GM10847 (cell line): Measurements from ENCODE around the gene ABHD4.

ENCODE experiments used
- POLR2A ChIP-seq: IDR thresholded peaks from 2 replicates; pipeline ENCODE4 v1.6.1; 2011; ENCODE audit not compliant: insufficient read length; ENCODE audit errors: extremely low read depth

ABHD4 gene

GRCh38 chr14:22599349-22599748 is 1.2 kb downstream of the ABHD4 start:
- TF ChIP-seq POLR2A = no peak

DNA sequence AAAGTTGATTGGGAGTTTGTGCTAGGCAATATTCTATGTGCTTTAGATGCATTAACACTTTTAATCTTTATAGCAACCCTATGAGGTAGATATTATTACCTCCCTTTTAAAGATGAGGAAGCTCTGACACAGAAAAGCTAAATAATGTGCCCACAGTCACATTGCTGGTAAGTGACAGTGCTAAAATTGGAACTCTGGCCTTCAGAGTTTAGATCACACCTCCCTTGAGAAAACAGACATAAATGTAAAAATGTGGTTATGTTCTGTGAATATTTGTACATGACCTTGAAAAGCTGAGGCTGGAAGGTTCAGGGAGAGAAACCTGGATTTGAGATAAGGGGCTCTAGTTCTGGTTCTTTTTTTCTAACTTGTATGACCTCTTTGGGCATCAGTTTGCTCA is 1.9 kb downstream of the ABHD4 start:
- no peak for TF ChIP-seq POLR2A

- no peak for TF ChIP-seq POLR2A
Observed at GRCh38 chr14:22601456-22601855, 3.4 kb downstream of the ABHD4 start.

- TF ChIP-seq POLR2A = no peak
Observed at GRCh38 chr14:22601996-22602395, 3.9 kb downstream of the ABHD4 start.

DNA sequence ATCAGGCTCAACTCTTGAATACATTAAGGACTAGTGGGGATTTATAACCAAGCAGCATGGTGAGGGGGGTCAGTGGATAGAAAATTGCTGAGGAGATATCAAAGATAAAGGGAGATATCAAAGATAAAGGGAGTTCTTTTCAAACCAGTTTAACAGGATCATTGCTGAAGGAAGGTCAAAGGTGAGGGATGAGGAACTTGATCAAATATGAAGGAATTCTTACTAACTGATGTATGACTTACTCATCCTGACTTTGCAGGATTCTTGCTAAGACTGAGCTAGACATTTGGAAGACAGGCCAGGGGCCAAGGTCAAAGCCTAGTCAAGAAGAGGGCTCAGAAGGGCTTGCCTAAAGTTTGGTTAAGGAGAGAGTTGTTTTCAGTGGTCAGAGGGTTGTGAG is 4.8 kb downstream of the ABHD4 start:
- TF ChIP-seq POLR2A = no peak

- TF ChIP-seq POLR2A = no peak
Observed at GRCh38 chr14:22606380-22606779, 8.3 kb downstream of the ABHD4 start.

DNA sequence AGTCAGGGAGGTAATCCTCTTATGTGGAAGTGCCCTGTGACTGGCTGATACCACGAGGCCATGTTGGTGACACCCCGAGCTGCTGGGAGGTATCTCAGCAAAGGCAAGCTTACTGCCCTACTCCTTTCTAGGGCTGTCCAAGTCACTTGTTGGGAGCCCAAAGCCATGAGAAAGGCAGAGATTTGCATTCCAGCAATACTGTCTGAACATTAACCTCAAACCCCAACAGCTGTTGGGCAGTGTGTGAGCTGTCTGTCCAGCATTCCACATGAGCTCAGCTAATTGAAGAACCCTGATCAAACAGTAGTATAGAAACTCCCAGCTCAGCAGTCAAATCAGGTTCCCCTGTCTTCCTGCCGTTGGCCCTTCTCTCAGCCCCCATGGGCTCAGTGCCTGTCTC is 9.2 kb downstream of the ABHD4 start:
- TF ChIP-seq POLR2A = no peak

GRCh38 chr14:22610931-22611330 is 12.8 kb downstream of the ABHD4 start:
- no peak for TF ChIP-seq POLR2A

DNA sequence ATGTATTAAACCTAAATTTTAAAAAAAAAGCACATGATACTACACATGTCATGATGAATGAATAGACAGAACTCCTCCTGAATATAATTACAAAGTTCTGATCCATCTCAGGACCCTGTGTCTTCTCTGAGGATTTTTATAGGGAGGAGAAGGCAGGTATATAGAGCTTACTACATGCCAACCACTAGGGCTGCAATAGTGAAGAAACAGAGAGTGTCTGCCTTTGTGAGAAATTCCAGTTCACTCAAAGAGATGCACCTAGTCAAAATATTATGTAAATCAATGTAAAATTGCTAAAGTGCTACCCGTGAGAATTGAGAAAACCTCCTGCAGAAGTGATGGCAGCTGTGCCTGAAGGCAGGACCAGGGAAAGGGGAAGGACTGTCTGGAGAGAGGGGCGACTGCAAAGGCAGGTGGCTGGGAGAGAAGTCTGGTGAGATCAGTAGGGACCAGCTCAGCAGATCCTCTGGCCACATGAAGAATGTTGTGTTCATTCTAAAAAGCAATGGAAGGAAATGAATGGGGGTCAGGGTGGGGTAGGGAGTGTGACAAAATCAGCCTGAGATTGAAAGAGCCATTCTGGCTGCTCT is 15.1 kb downstream of the ABHD4 start:
- no peak for TF ChIP-seq POLR2A

DNA sequence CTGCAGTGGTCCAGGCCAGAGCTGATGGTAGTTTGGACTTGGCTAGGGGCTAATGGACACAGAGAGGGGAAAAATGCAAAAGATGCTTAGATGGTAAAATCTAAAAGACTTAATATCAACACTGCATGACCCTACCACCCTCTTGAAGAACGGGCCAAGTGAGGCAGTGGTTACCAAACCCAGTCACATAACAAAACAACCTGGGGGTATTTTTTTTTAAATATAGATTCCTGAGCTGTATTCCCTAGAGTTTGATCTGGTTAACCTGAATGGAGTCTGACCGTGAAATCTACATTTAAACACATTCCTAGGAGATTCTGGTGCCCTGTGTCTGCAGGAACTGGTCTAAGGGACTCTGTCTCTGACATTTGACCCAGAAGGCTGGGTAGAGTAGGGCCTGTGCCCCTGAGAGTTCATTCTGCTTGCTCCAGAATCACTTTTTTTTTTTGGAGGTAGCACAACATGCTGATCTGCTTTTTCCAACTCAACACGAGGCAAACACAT is 15.7 kb downstream of the ABHD4 start:
- no peak for TF ChIP-seq POLR2A

DNA sequence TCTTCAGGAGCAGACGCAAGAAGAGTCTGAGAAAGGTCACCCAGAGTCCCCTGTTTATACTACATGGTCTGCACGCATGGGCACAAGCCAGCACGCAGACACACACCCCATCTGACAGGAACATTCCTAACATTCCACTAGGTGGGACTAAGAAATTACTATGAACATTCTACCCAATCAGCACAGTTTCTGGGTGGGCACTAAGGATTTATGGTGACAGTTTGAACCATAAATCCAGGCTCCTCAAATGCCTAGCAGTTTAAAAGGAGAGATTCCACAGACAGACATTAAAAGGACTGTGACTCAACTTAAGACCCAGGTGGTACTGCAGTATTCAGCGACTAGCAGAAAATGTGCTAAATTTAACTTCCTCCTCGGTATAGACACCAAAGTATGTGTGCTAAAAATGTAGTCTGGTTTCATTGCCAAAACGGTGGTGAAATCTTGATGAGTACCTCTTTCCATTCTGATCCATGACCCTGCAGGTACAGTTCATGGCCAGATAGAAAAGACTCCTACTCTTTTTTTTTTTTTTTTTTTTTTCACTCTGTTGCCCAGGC is 16.2 kb downstream of the ABHD4 start:
- TF ChIP-seq POLR2A = no peak

GRCh38 chr14:22622255-22622654 is 24.2 kb downstream of the ABHD4 start:
- no peak for TF ChIP-seq POLR2A

DNA sequence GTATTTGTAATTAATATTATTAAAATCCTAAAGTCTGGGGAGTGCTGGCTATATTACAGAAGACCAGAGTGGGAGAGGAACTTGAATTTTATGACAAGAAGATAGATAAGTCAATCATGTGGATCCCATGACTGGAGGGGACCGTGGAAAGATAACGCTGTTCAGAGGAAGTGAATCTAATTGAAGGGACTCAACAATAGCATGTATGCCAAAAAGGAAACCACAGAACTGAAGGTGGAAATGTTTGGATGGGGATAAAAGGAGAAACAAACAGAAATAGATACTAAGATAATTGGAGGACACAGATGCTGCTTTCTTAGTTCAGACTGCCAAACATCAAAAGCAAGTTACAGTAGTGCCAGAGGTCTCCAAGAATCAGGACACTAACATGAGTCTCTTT is 24.9 kb downstream of the ABHD4 start:
- no peak for TF ChIP-seq POLR2A

GRCh38 chr14:22626590-22626989 is 28.5 kb downstream of the ABHD4 start:
- TF ChIP-seq POLR2A = no peak

DNA sequence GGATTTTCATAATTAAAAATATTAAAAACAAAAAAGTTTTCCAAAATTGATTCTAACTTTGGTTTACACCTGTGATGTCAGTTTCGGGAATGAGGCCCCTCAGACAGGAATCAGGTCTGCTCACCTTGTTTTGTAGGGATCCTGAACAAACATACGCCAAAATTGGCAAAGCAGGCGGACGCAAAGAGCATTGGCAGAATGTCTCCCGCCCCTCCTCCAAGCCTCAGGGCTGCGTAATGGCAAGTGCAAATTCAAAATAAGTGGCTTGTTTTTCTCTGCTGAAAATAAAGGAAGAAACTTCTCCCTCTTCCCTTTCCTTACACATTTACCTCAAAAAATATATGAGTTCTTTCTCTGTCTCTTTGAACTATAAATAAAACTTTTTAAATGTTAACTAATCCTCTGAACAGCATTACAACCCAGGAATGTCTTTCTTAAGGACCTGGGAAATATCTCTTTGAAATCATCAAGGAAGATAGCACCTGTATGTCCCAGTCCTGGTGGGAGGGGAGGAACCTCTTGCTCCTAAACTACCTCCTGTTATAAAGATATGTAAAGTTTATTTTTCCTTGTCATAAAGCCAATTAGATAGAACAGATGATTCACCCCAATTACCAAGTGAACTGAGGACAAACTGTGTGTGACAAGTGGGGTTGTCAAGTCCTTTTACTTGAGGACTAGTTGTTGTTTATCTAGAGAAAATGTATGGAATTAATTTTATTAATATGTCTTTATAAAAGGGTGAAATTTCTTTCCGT is 29.6 kb downstream of the ABHD4 start:
- no peak for TF ChIP-seq POLR2A

DNA sequence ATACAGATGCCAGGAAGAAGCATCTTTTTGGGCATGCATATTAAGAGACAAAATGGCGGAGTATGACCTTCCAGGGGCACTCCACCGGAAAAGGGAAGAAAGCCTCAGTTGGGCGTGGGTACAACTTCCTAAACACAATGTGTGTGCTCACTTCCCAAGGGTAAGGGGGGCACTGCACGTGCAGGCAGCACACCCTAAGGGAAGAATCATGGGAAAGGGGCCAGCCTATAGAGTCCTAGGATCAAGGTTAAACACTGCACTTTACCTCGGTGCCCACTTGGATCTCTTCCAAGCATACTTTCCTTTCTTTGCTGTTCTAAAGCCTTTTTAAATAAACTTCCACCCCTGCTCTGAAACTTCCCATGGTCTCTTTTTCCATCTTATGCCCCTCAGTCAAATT is 31.3 kb downstream of the ABHD4 start:
- no peak for TF ChIP-seq POLR2A

- TF ChIP-seq POLR2A = no peak
Observed at GRCh38 chr14:22630066-22630465, 32.0 kb downstream of the ABHD4 start.

DNA sequence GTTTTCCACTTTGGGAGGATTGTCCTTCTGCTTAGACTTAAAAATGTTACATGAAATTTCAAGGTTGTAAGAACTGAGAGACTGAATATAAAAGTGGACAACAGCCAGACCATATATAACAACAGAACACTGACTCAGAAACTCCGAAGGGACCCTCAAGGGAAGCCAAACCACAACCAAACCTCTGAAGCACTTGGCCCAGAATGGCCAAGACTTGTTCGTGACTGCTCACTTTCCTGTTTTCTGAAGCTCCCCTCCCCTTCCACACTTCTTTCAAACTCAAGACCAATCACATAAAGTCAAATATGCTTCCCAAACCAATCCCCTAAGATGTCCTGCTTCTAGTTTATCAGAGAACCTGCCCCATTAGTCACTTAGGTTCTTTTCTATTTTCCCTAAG is 32.4 kb downstream of the ABHD4 start:
- TF ChIP-seq POLR2A = no peak
